DND-41 (cell line): Measurements from ENCODE around the gene SLC10A1.

Experiments
- EZH2 ChIP-seq: IDR thresholded peaks from 3 replicates; pipeline ENCODE4 v1.6.1; 2012; ENCODE audit warnings: borderline replicate concordance, low read depth, mild to moderate bottlenecking, moderate library complexity, low read length, inconsistent platforms; ENCODE audit not compliant: severe bottlenecking
- TF ChIP-seq, protein P1 (sequence below): IDR thresholded peaks from 2 replicates; pipeline ENCODE4 v1.5.1; 2012; ENCODE audit warnings: borderline replicate concordance, low read length, moderate library complexity, mild to moderate bottlenecking; ENCODE audit not compliant: poor library complexity, severe bottlenecking; ENCODE audit errors: extremely low read depth

DNA sequence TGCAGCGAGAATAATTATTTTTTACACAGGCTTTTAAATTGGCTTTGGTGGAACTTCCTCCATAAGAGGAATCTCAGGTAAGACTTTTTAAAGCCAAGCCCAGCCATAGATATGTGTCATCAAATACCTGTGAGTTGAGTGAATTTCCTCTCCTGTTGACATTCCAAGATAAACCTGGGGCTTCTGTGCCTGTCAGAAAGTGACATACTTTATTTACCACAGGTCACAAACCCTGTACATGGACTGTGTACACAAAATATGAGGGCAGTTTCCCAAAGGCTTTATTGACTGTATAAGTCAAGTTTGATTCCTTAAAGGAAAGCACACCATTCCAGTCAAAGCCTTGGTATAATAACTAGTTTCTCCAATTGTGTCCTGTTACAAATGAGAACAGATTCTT is 56.0 kb downstream of the SLC10A1 start:
- TF ChIP-seq, protein P1, sequence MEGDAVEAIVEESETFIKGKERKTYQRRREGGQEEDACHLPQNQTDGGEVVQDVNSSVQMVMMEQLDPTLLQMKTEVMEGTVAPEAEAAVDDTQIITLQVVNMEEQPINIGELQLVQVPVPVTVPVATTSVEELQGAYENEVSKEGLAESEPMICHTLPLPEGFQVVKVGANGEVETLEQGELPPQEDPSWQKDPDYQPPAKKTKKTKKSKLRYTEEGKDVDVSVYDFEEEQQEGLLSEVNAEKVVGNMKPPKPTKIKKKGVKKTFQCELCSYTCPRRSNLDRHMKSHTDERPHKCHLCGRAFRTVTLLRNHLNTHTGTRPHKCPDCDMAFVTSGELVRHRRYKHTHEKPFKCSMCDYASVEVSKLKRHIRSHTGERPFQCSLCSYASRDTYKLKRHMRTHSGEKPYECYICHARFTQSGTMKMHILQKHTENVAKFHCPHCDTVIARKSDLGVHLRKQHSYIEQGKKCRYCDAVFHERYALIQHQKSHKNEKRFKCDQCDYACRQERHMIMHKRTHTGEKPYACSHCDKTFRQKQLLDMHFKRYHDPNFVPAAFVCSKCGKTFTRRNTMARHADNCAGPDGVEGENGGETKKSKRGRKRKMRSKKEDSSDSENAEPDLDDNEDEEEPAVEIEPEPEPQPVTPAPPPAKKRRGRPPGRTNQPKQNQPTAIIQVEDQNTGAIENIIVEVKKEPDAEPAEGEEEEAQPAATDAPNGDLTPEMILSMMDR = no peak
- no peak for TF ChIP-seq EZH2
